ENCODE measurements around the gene SHC2.

The SHC2 gene

GRCh38 chr19:369256-369655 lies 91.6 kb downstream of the SHC2 start:
- in situ Hi-C loops (cut with HindIII; ENCODE audit: low sequenced_read_pairs): no loop called here
- H3K4me3 ChIP-seq (ENCODE audit: low read depth, low read length): no peak overlapping the region
- no peak for TF ChIP-seq CTCF (IDR thresholded peaks at IDR 0.05; ENCODE audit: low read depth, low read length)
- no peak for DNase-seq (ENCODE audit: low read depth, low spot score)

- in situ Hi-C loops (cut with HindIII; ENCODE audit: low sequenced_read_pairs): no loop called here
- no peak overlapping the region for H3K4me3 ChIP-seq (ENCODE audit: low read depth, low read length)
- no peak for DNase-seq (ENCODE audit: low read depth, low spot score)
- TF ChIP-seq CTCF (IDR thresholded peaks at IDR 0.05; ENCODE audit: low read depth, low read length): no peak
Measured at GRCh38 chr19:368630-369024, 92.2 kb downstream of the SHC2 start.

- TF ChIP-seq CTCF (IDR thresholded peaks at IDR 0.05; ENCODE audit: low read depth, low read length): no peak
- no peak overlapping the region for H3K4me3 ChIP-seq (ENCODE audit: low read depth, low read length)
- DNase-seq (ENCODE audit: low read depth, low spot score): no peak
- in situ Hi-C loops (cut with HindIII; ENCODE audit: low sequenced_read_pairs): no loop called here
Measured at GRCh38 chr19:367963-368629, 92.7 kb downstream of the SHC2 start.

GRCh38 chr19:367561-367960 lies 93.3 kb downstream of the SHC2 start:
- no peak for TF ChIP-seq CTCF (IDR thresholded peaks at IDR 0.05; ENCODE audit: low read depth, low read length)
- DNase-seq (ENCODE audit: low read depth, low spot score): no peak
- in situ Hi-C loops (cut with HindIII; ENCODE audit: low sequenced_read_pairs): no loop called here
- no peak overlapping the region for H3K4me3 ChIP-seq (ENCODE audit: low read depth, low read length)

GRCh38 chr19:366951-367350 lies 93.9 kb downstream of the SHC2 start:
- no peak overlapping the region for H3K4me3 ChIP-seq (ENCODE audit: low read depth, low read length)
- TF ChIP-seq CTCF (IDR thresholded peaks at IDR 0.05; ENCODE audit: low read depth, low read length): no peak
- in situ Hi-C loops (cut with HindIII; ENCODE audit: low sequenced_read_pairs): no loop called here
- no peak for DNase-seq (ENCODE audit: low read depth, low spot score)

All from astrocyte of the spinal cord (primary cell).